GM13976 (cell line): ENCODE results near the gene IKZF2.

Experiments used
- DNase-seq: peaks from one replicate; pipeline ENCODE4 v3.0.0; 2012; ENCODE audit warnings: low spot score
- in situ Hi-C: fragments of 300-500 bp; cut with MboI; formaldehyde crosslinking; loops from one replicate; pipeline ENCODE4 v1.12.0; 2022; ENCODE audit warnings: low sequenced_read_pairs, mixed read lengths, inconsistent platforms; ENCODE audit not compliant: unreplicated experiment
- TF ChIP-seq, protein P1 (sequence below): IDR thresholded peaks from 2 replicates; pipeline ENCODE4 v1.5.1; 2012; ENCODE audit warnings: borderline replicate concordance, mild to moderate bottlenecking; ENCODE audit not compliant: insufficient read depth; ENCODE audit errors: extremely low read depth, missing control alignments, control extremely low read depth

The IKZF2 gene

GRCh38 chr2:212990697-212991096 lies 160.7 kb downstream of the IKZF2 start:
- in situ Hi-C loops, result loop anchor here (25.0 kb wide), 1 partner anchor 303 kb away; no protein-coding TSS in a partner anchor

DNA sequence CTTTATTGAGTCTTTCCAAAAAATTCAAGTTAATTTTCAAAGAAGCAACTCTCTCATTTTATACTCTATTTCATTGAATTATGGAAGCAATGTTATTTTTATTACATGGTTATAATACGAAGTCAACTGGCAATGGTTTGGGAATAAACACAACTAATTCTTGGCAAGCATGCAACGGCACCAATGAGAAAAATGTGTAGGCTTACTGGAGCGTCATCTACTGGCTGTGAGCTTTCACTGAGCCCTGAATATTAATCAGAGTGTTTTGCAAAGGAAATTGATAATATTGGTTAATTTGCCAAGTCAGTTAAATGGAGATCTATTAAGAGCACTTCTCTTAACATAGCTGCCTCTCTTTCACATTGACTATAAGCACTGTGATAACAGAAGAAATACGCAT lies 163.9 kb downstream of the IKZF2 start:
- TF ChIP-seq, protein P1, sequence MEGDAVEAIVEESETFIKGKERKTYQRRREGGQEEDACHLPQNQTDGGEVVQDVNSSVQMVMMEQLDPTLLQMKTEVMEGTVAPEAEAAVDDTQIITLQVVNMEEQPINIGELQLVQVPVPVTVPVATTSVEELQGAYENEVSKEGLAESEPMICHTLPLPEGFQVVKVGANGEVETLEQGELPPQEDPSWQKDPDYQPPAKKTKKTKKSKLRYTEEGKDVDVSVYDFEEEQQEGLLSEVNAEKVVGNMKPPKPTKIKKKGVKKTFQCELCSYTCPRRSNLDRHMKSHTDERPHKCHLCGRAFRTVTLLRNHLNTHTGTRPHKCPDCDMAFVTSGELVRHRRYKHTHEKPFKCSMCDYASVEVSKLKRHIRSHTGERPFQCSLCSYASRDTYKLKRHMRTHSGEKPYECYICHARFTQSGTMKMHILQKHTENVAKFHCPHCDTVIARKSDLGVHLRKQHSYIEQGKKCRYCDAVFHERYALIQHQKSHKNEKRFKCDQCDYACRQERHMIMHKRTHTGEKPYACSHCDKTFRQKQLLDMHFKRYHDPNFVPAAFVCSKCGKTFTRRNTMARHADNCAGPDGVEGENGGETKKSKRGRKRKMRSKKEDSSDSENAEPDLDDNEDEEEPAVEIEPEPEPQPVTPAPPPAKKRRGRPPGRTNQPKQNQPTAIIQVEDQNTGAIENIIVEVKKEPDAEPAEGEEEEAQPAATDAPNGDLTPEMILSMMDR, result no peak
- in situ Hi-C loops, result loop anchor here (25.0 kb wide), 1 partner anchor 300 kb away; no protein-coding TSS in a partner anchor
- no peak for DNase-seq

More at GRCh38 chr2:212990697-212991096, 160.7 kb downstream of the IKZF2 start:
- TF ChIP-seq, protein P1, result no peak
- peak; percentile 18 for DNase-seq

DNA sequence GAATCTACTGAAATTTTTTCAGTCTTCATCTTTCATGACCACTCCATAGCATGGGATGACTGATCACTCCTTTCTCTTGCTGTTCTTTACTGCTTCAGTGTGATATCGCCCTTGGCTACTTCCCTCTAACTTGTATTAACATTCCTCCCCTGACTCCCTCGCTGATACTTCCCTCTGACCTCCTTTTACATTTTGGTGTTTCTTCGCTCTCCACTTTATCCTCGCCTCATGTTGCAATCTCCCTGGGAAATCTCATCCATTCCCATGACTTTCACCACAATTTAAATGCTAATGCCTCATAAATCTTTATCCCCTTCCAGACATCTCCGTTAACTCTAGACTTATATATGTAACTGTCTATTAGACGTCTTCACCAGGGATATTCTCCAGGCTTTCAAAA lies 167.3 kb downstream of the IKZF2 start:
- in situ Hi-C loops, result loop anchor here (25.0 kb wide), 1 partner anchor 297 kb away; no protein-coding TSS in a partner anchor
- no peak for DNase-seq
- TF ChIP-seq, protein P1, result no peak

DNA sequence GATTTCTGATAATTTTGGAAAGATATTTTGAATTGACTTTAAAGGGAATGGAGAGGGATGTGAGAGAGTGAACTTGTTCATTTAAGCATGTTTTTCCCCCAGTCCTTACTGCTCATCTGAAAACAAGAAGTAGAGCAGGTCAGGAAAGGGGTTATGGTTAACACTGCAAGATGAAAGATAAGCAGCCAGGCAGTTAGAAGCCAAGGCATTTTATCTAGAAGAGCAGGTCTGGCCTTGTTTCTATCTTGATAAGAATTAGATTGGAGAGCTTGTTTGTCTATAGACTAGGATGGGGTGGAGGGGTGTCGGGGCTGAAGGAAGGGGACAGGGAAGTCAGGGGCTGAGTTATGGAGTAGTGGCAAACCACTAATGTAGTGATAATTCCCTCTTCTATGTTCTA lies 171.6 kb downstream of the IKZF2 start:
- in situ Hi-C loops, result loop anchor here (25.0 kb wide), 1 partner anchor 292 kb away; no protein-coding TSS in a partner anchor
- no peak for DNase-seq
- TF ChIP-seq, protein P1, result no peak

- in situ Hi-C loops, result loop anchor here (25.0 kb wide), 1 partner anchor 292 kb away; no protein-coding TSS in a partner anchor
- TF ChIP-seq, protein P1, result no peak
- no peak for DNase-seq
Measured at GRCh38 chr2:212979046-212979612, 172.3 kb downstream of the IKZF2 start.

DNA sequence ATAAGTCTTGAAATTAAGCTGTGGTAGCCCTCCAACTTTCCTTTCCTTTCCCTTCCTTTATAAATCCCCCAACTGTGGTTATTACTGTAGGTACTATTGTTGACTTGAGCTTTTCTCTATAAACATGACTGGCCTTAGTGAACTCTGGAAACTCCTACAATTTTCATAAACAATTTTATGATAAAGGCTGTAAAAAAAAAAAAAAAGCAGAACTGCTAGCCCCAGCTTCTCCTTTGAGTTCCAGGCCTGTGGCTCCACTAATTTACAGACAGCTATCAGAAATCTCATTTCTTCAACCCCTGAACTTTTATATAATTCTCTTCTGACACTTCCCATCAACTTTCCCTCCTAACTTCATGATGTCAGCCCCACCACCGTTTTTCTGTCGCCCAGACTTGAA lies 174.3 kb downstream of the IKZF2 start:
- no peak for DNase-seq
- in situ Hi-C loops, result loop anchor here (25.0 kb wide), 1 partner anchor 290 kb away; no protein-coding TSS in a partner anchor
- TF ChIP-seq, protein P1, result no peak

GRCh38 chr2:212975333-212975732 lies 176.1 kb downstream of the IKZF2 start:
- in situ Hi-C loops, result loop anchor here (25.0 kb wide), 1 partner anchor 288 kb away; no protein-coding TSS in a partner anchor
- no peak for DNase-seq
- TF ChIP-seq, protein P1, result no peak
